Measurements from ENCODE around the gene SLC38A3.
A peak's percentile ranks its signal among the peaks of the same experiment; 100 is the strongest.
"Not testable (repeated sequence)": the region's sequence is repeated elsewhere in the genome, so short reads cannot be mapped to it uniquely, and the experiment has no call there.

Gene SLC38A3

DNA sequence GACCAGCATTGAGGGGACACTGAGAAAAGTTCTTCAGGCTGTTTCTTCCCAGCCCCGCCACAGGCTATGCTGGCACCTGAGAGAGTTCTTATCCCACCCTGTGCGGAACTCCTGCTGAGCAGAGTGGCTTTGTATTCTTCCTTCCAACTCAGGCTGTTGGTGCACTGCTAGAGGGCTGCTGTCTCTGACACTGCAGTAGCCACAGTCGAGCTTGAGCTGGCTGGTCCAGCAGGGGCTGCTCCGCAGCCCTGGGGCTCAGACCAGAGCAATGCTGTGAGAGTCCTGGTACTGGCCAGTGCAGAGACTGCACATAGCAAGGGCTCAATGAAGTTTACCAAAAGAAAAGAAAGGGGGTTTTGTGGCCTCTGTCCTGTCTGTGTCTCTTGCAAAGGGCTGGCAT lies 34.6 kb downstream of the SLC38A3 start:
- TF ChIP-seq MYC (IDR thresholded peaks at IDR 0.05; ENCODE audit: low read depth, low read length) (no peak), POLR2A (IDR thresholded peaks at IDR 0.05; ENCODE audit: extremely low read depth, insufficient read length) (no peak), CTCF (IDR thresholded peaks at IDR 0.05; ENCODE audit: low read depth, low read length) (no peak)
- TF ChIP-seq, protein P1, sequence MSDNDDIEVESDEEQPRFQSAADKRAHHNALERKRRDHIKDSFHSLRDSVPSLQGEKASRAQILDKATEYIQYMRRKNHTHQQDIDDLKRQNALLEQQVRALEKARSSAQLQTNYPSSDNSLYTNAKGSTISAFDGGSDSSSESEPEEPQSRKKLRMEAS (IDR thresholded peaks at IDR 0.05; ENCODE audit: low read depth, low read length): no peak
- no peak overlapping the region for H3K4me3 ChIP-seq (ENCODE audit: low read depth, low read length)
- no peak for DNase-seq (ENCODE audit: low read depth)

GRCh38 chr3:50241163-50241562 lies 36.1 kb downstream of the SLC38A3 start:
- TF ChIP-seq, protein P1 (IDR thresholded peaks at IDR 0.05; ENCODE audit: low read depth, low read length): no peak
- TF ChIP-seq MYC (IDR thresholded peaks at IDR 0.05; ENCODE audit: low read depth, low read length) (no peak), CTCF (IDR thresholded peaks at IDR 0.05; ENCODE audit: low read depth, low read length) (no peak), POLR2A (IDR thresholded peaks at IDR 0.05; ENCODE audit: extremely low read depth, insufficient read length) (no peak)
- DNase-seq (ENCODE audit: low read depth): no peak
- H3K4me3 ChIP-seq (ENCODE audit: low read depth, low read length): no peak overlapping the region

DNA sequence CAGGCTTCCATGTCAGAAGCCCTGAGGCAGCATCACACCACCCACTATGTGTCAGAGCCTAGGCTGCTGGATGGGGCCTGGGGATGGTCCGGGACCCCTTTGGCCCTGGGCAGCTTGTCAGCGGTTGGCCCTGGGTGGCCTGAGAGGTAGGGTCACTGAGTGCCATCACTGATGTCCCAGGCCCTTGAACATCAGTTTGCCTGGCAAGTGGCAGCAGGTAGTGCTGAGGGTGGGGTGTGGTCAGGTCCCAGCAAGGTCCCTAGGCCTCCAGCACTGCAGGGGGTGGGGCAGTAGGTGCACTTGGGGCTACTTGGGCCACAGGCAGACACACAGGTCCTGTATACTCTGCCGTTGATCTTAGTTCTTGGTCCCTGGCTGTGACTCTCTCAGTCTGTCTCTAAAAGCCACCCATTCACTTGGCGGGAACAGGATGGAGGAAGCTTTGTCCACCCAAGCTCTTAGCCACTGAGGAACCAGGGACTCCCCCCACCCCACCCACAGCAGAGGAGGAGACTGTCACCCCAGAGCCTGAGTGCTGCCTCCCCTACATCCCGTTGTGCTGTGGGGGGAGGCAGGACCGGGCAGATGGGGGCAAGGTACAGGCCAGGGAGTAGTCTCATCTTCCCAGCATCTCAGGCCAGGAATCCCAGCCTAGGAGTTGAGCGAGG lies 36.8 kb downstream of the SLC38A3 start:
- DNase-seq (ENCODE audit: low read depth): no peak
- TF ChIP-seq POLR2A (IDR thresholded peaks at IDR 0.05; ENCODE audit: extremely low read depth, insufficient read length) (no peak), CTCF (IDR thresholded peaks at IDR 0.05; ENCODE audit: low read depth, low read length) (no peak), MYC (IDR thresholded peaks at IDR 0.05; ENCODE audit: low read depth, low read length) (no peak)
- TF ChIP-seq, protein P1 (IDR thresholded peaks at IDR 0.05; ENCODE audit: low read depth, low read length): no peak
- H3K4me3 ChIP-seq (ENCODE audit: low read depth, low read length): no peak overlapping the region

DNA sequence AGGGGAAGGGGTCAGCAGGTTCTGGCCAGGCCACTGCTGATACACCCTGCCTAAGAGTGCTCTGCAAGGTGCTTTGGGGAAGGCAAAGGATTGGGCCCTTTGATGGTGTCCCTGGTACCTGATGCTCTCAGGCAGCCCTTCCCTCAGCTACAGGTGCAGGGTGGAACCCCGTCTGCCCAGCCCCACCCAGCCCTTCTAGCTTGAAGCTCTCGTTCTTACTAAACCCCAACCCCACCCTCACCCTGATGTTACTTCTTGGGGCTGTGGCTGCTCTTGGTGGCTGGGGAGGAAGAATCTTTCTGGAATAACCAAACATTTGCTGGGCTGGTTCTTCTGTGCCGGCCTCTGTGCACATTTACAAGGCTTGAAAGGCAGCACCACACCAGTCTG lies 37.3 kb downstream of the SLC38A3 start:
- no peak overlapping the region for H3K4me3 ChIP-seq (ENCODE audit: low read depth, low read length)
- TF ChIP-seq MYC (IDR thresholded peaks at IDR 0.05; ENCODE audit: low read depth, low read length) (no peak), POLR2A (IDR thresholded peaks at IDR 0.05; ENCODE audit: extremely low read depth, insufficient read length) (no peak)
- no peak for DNase-seq (ENCODE audit: low read depth)

DNA sequence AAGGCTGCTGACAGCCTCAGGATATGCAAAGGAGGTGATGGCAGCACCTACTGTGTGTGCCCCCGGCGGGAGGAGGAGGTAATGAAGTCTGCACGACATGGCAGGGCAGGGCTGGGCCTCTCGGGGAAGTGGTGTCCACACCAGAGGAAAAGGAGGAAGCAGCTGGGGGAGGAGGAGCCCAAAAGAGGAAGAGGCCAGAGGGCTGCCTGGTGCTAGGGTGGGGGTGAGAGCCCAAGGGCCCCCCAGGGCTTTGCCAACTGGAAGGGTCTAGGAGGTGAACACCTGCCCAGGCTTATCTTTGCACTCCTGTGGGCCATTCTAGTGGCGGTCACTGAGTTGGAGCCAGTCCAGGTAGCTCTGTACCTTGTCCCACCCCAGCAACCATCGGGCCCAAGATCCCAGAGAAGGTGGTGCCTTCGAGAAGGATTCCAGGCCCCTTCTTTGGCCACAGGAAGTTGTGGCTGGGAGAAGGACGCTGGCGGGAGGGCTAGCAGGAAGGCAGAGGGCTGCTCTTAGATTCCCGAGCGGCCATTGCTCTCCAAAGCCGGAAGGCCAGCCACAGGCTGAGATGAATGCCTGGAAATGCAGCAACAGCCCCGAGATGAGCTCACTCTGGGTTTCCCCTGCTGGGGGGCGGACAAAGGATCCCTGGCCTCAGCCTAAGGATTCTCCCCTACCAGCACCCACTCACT lies 37.9 kb downstream of the SLC38A3 start:
- DNase-seq (ENCODE audit: low read depth): peak; percentile 94
- peak overlapping the region; percentile 51 for H3K4me3 ChIP-seq (ENCODE audit: low read depth, low read length)
- TF ChIP-seq, protein P1 (IDR thresholded peaks at IDR 0.05; ENCODE audit: low read depth, low read length): no peak
- TF ChIP-seq POLR2A (IDR thresholded peaks at IDR 0.05; ENCODE audit: extremely low read depth, insufficient read length) (no peak), MYC (IDR thresholded peaks at IDR 0.05; ENCODE audit: low read depth, low read length) (no peak), CTCF (IDR thresholded peaks at IDR 0.05; ENCODE audit: low read depth, low read length) (no peak)

DNA sequence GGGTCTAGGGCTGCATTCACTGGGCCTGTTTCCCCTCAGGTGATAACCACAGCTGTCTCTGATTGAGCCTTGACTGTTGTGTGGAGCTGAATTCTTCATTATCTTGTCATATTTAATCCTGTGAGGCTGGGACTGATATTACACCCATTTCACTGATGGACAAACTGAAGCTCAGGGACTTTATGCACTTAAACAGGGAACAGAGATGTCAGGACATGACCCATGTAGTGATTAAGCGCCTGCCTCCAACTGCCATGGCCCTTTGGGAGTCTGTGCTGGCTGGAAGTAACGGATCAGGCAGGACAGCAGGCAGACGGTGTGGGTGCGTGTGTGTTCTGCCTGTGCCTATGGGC lies 38.4 kb downstream of the SLC38A3 start:
- H3K4me3 ChIP-seq (ENCODE audit: low read depth, low read length): peak overlapping the region; percentile 51
- no peak for DNase-seq (ENCODE audit: low read depth)
- no peak for TF ChIP-seq MYC (IDR thresholded peaks at IDR 0.05; ENCODE audit: low read depth, low read length)
- TF ChIP-seq CTCF (IDR thresholded peaks at IDR 0.05; ENCODE audit: low read depth, low read length): no peak
- TF ChIP-seq, protein P1 (IDR thresholded peaks at IDR 0.05; ENCODE audit: low read depth, low read length): no peak
- no peak for TF ChIP-seq POLR2A (IDR thresholded peaks at IDR 0.05; ENCODE audit: extremely low read depth, insufficient read length)

DNA sequence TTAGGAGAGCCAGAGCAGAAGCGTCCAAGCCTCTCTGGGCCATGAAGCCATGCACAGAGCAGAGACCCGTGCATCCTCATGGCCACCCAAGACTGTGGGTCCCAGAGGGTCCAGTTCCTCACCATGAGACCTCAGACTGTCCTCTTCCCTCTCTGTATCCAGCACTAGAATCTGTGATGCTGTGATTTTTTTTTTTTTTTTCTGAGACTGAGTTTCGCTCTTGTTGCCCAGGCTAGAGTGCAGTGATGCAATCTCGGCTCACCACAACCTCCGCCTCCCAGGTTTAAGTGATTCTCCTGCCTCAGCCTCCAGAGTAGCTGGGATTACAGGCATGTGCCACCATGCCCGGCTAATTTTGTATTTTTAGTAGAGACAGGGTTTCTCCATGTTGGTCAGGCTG lies 39.7 kb downstream of the SLC38A3 start:
- H3K4me3 ChIP-seq (ENCODE audit: low read depth, low read length); DNase-seq (ENCODE audit: low read depth): not testable (repeated sequence)

All from NB4 (cell line).